Measurements from ENCODE around the gene CUX1.
"Not testable (repeated sequence)": the region's sequence is repeated elsewhere in the genome, so short reads cannot be mapped to it uniquely, and the experiment has no call there.

Gene CUX1

GRCh38 chr7:102288285-102288930, 471.0 kb downstream of the CUX1 start:
- DNase-seq (ENCODE audit: low read depth): peak; percentile 24

- no peak for DNase-seq (ENCODE audit: low read depth)
These were observed 471.6 kb downstream of the CUX1 start for GRCh38 chr7:102289057-102289456.

GRCh38 chr7:102291056-102291915, 473.9 kb downstream of the CUX1 start:
- no peak for DNase-seq (ENCODE audit: low read depth)

GRCh38 chr7:102291916-102292267, 474.5 kb downstream of the CUX1 start:
- no peak for DNase-seq (ENCODE audit: low read depth)

- DNase-seq (ENCODE audit: low read depth): no peak
These were observed 475.7 kb downstream of the CUX1 start for GRCh38 chr7:102292813-102293798.

GRCh38 chr7:102294589-102294988, 477.2 kb downstream of the CUX1 start:
- no peak for DNase-seq (ENCODE audit: low read depth)

- no peak for DNase-seq (ENCODE audit: low read depth)
These were observed 478.1 kb downstream of the CUX1 start for GRCh38 chr7:102295346-102296178.

- DNase-seq (ENCODE audit: low read depth): no peak
These were observed 478.7 kb downstream of the CUX1 start for GRCh38 chr7:102296179-102296438.

GRCh38 chr7:102296514-102296913, 479.1 kb downstream of the CUX1 start:
- DNase-seq (ENCODE audit: low read depth): no peak

GRCh38 chr7:102297487-102298218, 480.2 kb downstream of the CUX1 start:
- no peak for DNase-seq (ENCODE audit: low read depth)

GRCh38 chr7:102300643-102301221, 483.3 kb downstream of the CUX1 start:
- no peak for DNase-seq (ENCODE audit: low read depth)

GRCh38 chr7:102301367-102301766, 483.9 kb downstream of the CUX1 start:
- DNase-seq (ENCODE audit: low read depth): not testable (repeated sequence)

GRCh38 chr7:102302025-102302424, 484.6 kb downstream of the CUX1 start:
- no peak for DNase-seq (ENCODE audit: low read depth)

- DNase-seq (ENCODE audit: low read depth): no peak
These were observed 486.4 kb downstream of the CUX1 start for GRCh38 chr7:102303669-102304422.

GRCh38 chr7:102304668-102305067, 487.2 kb downstream of the CUX1 start:
- no peak for DNase-seq (ENCODE audit: low read depth)

- DNase-seq (ENCODE audit: low read depth): no peak
These were observed 488.2 kb downstream of the CUX1 start for GRCh38 chr7:102305414-102306268.

GRCh38 chr7:102306916-102307677, 489.7 kb downstream of the CUX1 start:
- peak; percentile 62 for DNase-seq (ENCODE audit: low read depth)

- no peak for DNase-seq (ENCODE audit: low read depth)
These were observed 493.0 kb downstream of the CUX1 start for GRCh38 chr7:102310414-102310815.

Measured in iris pigment epithelial cell (primary cell).